Esophagus squamous epithelium (tissue), 4 donors: ENCODE results near the gene CNTNAP2.

ENCODE experiments used
- CTCF ChIP-seq, 6 experiments: fragments of 450-650 bp in 4 of 6; fragments of 200-600 bp in 2 of 6; sonication (generic) in 2 of 6; IDR thresholded peaks; one replicate each; pipeline ENCODE4 v1.5.1; 2016 to 2019; ENCODE audit warnings: antibody characterized with exemption in 6 of 6, mild to moderate bottlenecking in 4 of 6, moderate library complexity in 4 of 6
- POLR2A ChIP-seq, 4 donors: fragments of 450-650 bp; IDR thresholded peaks; one replicate each; pipeline ENCODE4 v1.6.1; 2017; ENCODE audit warnings: antibody characterized with exemption in 4 of 4, mild to moderate bottlenecking in 4 of 4, moderate library complexity in 3 of 4

- TF ChIP-seq CTCF (IDR thresholded peaks at IDR 0.05) (no peak), POLR2A (IDR thresholded peaks at IDR 0.05) (no peak)
These were observed 670.7 kb downstream of the CNTNAP2 start for GRCh38 chr7:146787266-146787665.
